Measurements from ENCODE around the gene CDT1. TPM values are rescaled to one million over a fixed set of nuclear protein-coding genes. Genes with fewer than 3 reads are reported as not detected.
"Not testable (repeated sequence)": the region's sequence is repeated elsewhere in the genome, so short reads cannot be mapped to it uniquely, and the experiment has no call there.

CDT1 gene
- total RNA-seq, 4 donors from 2014 or later: 0.17 to 1.4 (median 0.34) TPM; not detected in 1

GRCh38 chr16:88771294-88771772 lies 32.3 kb upstream of the CDT1 start:
- intact Hi-C loops (cut with DNase I): no loop called here
- peak overlapping the region; percentile 35 to 49 (median 39) for H3K4me3 ChIP-seq
- no peaks in the 10 kb centered on the region for H3K9me3 ChIP-seq
- H3K27ac ChIP-seq (replicated peaks in 1 of 4): peak overlapping the region; percentile 88 to 92 (median 92)
- no peaks in the 10 kb centered on the region for H3K27me3 ChIP-seq
- 74% methylated on average over 6 of the region's 19 CpGs for WGBS
- TF ChIP-seq POLR2AphosphoS5 (IDR thresholded peaks at IDR 0.05) (no peak), EP300 (IDR thresholded peaks at IDR 0.05) (no peak), POLR2A (IDR thresholded peaks at IDR 0.05; ENCODE audit: low read depth) (no peak)
- TF ChIP-seq, protein P1, sequence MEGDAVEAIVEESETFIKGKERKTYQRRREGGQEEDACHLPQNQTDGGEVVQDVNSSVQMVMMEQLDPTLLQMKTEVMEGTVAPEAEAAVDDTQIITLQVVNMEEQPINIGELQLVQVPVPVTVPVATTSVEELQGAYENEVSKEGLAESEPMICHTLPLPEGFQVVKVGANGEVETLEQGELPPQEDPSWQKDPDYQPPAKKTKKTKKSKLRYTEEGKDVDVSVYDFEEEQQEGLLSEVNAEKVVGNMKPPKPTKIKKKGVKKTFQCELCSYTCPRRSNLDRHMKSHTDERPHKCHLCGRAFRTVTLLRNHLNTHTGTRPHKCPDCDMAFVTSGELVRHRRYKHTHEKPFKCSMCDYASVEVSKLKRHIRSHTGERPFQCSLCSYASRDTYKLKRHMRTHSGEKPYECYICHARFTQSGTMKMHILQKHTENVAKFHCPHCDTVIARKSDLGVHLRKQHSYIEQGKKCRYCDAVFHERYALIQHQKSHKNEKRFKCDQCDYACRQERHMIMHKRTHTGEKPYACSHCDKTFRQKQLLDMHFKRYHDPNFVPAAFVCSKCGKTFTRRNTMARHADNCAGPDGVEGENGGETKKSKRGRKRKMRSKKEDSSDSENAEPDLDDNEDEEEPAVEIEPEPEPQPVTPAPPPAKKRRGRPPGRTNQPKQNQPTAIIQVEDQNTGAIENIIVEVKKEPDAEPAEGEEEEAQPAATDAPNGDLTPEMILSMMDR (IDR thresholded peaks at IDR 0.05): no peak
- H3K36me3 ChIP-seq: no peaks in the 10 kb centered on the region
- no peak for DNase-seq (ENCODE audit: extremely low spot score)
- H3K4me1 ChIP-seq: peaks cover 79 to 100% (median 100%) of the 10 kb centered on the region in 4 donors

DNA sequence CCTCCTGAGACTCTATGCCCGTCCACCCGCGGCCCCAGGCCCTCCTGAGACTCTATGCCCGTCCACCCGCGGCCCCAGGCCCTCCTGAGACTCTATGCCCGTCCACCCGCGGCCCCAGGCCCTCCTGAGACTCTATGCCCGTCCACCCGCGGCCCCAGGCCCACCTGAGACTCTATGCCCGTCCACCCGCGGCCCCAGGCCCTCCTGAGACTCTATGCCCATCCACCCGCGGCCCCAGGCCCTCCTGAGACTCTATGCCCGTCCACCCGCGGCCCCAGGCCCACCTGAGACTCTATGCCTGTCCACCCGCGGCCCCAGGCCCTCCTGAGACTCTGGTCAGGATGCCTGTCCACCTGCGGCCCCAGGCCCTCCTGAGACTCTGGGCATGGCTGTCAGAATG lies 31.8 kb upstream of the CDT1 start:
- Histone ChIP-seq H3K27ac (replicated peaks in 1 of 4) (peak overlapping the region; percentile 88 to 92 (median 92)), H3K4me1 (peaks cover 82 to 100% (median 100%) of the 10 kb centered on the region in 4 donors)
- H3K9me3 ChIP-seq; DNase-seq (ENCODE audit: extremely low spot score); intact Hi-C loops (cut with DNase I); H3K4me3 ChIP-seq; H3K27me3 ChIP-seq; H3K36me3 ChIP-seq: not testable (repeated sequence)
- WGBS: no CpG with 5 or more reads among the region's 23 CpGs

DNA sequence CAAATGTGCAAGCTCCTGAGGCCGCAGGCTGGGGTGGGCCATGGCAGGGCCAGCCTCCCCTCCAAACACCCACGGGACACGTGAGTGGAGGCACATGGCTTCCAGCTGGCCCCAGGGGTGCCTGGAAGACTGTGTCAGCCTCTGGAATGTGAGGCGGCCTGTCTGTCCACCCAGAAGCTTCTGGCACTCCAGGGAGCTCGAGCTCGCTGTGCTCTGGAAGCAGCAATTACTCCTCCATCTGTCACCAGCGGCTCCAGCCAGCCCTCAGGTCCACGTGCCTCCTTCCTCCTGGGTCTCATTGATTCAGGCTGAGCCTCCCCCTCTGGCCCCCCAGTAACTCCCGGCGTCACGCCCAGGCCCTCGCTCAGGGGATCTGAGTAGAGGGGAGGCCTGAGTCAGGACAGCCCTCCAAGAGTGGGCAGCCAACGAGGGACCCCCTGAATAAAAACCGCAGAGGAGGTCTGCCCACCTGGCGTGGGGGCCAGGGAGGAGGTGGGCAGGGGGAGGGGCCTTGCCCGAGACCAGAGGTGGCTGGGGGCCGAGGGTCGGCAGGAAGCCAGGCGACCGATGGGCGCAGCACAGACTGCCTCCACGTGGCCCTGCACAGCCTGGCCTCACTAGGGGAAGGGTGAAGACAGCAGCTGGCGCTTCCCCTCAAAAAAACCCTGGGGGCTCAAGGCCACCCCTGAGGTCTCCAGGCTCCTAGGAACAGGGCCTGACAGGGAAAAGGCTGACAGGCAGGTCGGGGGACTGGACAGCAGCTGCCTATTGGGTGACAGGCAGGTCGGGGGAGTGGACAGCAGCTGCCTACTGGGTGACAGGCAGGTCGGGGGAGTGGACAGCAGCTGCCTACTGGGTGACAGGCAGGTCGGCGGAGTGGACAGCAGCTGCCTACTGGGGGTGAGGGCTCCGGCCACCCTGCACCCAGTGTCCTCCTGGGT lies 30.4 kb upstream of the CDT1 start:
- 29% methylated on average over 21 of the region's 29 CpGs for whole genome bisulfite sequencing
- H3K36me3 ChIP-seq: no peaks in the 10 kb centered on the region
- H3K27me3 ChIP-seq: no peaks in the 10 kb centered on the region
- no peak for DNase-seq (ENCODE audit: extremely low spot score)
- H3K27ac ChIP-seq (replicated peaks in 1 of 4): peak overlapping the region; percentile 88 to 92 (median 92)
- TF ChIP-seq EP300 (IDR thresholded peaks at IDR 0.05) (peak; percentile 45), POLR2A (IDR thresholded peaks at IDR 0.05; ENCODE audit: low read depth) (no peak), POLR2AphosphoS5 (IDR thresholded peaks at IDR 0.05) (peak; percentile 83 to 92)
- TF ChIP-seq, protein P1 (IDR thresholded peaks at IDR 0.05): no peak
- peaks cover 76 to 100% (median 100%) of the 10 kb centered on the region in 4 donors for H3K4me1 ChIP-seq
- no peak overlapping the region for H3K4me3 ChIP-seq
- no peaks in the 10 kb centered on the region for H3K9me3 ChIP-seq
- intact Hi-C loops (cut with DNase I): no loop called here

DNA sequence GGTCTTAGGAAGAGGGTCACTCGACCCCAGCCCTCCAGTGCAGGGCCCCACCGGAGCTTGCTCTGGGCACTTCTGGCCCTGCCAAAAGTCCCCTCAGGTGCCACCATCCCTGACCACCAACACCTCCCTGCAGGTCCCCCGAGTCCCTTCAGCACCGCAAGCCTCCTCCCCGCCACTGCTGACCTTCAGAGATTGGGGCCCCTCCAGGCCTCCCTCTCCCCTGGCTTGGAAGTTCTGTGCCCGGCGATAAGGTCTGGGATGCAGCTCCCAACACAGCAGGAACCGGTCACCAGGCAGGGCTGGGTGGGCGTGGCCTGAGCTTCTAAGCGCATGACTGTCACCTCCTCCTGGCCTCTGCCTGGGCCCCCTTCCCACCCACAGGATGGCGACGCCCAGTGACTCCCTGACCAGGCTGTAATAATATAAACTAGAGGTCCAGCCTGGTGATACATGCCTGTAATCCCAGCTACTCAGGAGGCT lies 29.7 kb upstream of the CDT1 start:
- 35% methylated on average over 7 of the region's 12 CpGs for WGBS
- TF ChIP-seq POLR2A (IDR thresholded peaks at IDR 0.05; ENCODE audit: low read depth) (no peak), POLR2AphosphoS5 (IDR thresholded peaks at IDR 0.05) (peak; percentile 14 to 48)
- intact Hi-C loops (cut with DNase I): no loop called here
- Histone ChIP-seq H3K27me3 (no peaks in the 10 kb centered on the region), H3K36me3 (no peaks in the 10 kb centered on the region), H3K27ac (replicated peaks in 1 of 4) (peak overlapping the region; percentile 88 to 92 (median 92)), H3K9me3 (no peaks in the 10 kb centered on the region), H3K4me1 (peaks cover 75 to 100% (median 100%) of the 10 kb centered on the region in 4 donors), H3K4me3 (no peak overlapping the region)
- DNase-seq (ENCODE audit: extremely low spot score): no peak

- Histone ChIP-seq H3K27ac (replicated peaks in 1 of 4) (peak overlapping the region; percentile 88 to 92 (median 92)), H3K4me3 (no peak overlapping the region), H3K27me3 (no peaks in the 10 kb centered on the region), H3K36me3 (no peaks in the 10 kb centered on the region), H3K4me1 (peaks cover 75 to 100% (median 100%) of the 10 kb centered on the region in 4 donors), H3K9me3 (no peaks in the 10 kb centered on the region)
- 92% methylated on average over 23 of the region's 32 CpGs for WGBS
- intact Hi-C loops (cut with DNase I): no loop called here
- no peak for DNase-seq (ENCODE audit: extremely low spot score)
- TF ChIP-seq EP300 (IDR thresholded peaks at IDR 0.05): no peak
These were observed 28.8 kb upstream of the CDT1 start for GRCh38 chr16:88774544-88775393.

Data from esophagus muscularis mucosa (tissue), 4 donors.